NB4 (cell line): ENCODE measurements around the gene MEPCE.

ENCODE experiments used
- POLR2A ChIP-seq: IDR thresholded peaks from 2 replicates; pipeline ENCODE4 v1.6.1; 2011; ENCODE audit warnings: mild to moderate bottlenecking; ENCODE audit not compliant: insufficient read length; ENCODE audit errors: extremely low read depth
- TF ChIP-seq, protein P1 (sequence below): IDR thresholded peaks from one replicate; pipeline ENCODE4 v1.5.1; 2012; ENCODE audit warnings: low read depth, low read length

DNA sequence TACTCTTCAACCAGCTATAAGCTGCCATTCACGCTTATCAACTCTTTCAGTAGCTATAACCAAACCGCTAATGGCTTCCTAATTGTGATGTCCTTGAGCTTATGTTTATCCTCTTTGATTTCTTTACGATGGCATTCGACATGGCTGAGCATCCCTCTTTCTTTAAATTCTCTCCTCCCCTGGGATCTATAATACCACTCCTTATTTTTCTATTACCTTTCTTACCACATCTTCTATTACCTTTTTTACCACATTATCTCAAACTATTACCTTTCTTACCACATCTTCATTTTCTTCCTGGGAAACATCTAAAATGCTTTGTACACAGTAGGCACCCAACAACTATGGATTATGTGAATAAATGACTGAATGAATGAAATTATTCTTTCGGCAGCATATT is 14.2 kb upstream of the MEPCE start:
- no peak for TF ChIP-seq POLR2A
- TF ChIP-seq, protein P1, sequence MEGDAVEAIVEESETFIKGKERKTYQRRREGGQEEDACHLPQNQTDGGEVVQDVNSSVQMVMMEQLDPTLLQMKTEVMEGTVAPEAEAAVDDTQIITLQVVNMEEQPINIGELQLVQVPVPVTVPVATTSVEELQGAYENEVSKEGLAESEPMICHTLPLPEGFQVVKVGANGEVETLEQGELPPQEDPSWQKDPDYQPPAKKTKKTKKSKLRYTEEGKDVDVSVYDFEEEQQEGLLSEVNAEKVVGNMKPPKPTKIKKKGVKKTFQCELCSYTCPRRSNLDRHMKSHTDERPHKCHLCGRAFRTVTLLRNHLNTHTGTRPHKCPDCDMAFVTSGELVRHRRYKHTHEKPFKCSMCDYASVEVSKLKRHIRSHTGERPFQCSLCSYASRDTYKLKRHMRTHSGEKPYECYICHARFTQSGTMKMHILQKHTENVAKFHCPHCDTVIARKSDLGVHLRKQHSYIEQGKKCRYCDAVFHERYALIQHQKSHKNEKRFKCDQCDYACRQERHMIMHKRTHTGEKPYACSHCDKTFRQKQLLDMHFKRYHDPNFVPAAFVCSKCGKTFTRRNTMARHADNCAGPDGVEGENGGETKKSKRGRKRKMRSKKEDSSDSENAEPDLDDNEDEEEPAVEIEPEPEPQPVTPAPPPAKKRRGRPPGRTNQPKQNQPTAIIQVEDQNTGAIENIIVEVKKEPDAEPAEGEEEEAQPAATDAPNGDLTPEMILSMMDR = no peak
